K562 (cell line): ENCODE measurements around the gene NTRK2. TPM values are rescaled to one million over a fixed set of nuclear protein-coding genes. Genes with fewer than 3 reads are reported as not detected.

Experiments
- ATAC-seq: fragments of 200-7000 bp; cut with Tn5 transposase; 3 replicates; pipeline ENCODE4 v1.9.1; 2020; ENCODE audit warnings: moderate library complexity
- BruUV-seq: library from RNA; stranded (reverse); fragments of 400-500 nt; replicated peaks from 2 replicates; lab custom pipeline; 2021; lab: Mats Ljungman, UMichigan
- CTCF ChIA-PET: fragments of 300-600 bp; formaldehyde crosslinking; extraction: SDS; loops from one replicate; lab custom pipeline; 2021; ENCODE audit warnings: low intra/inter-chr PET ratio; lab: Yijun Ruan, JAX
- POLR2A ChIA-PET: fragments of 300-600, 350-650 bp; sonication (Branson Sonifier 250); formaldehyde crosslinking; extraction: SDS; loops from one replicate; lab custom pipeline; 2021; ENCODE audit warnings: antibody characterized with exemption, inconsistent platforms; lab: Yijun Ruan, JAX
- DNase-seq, 4 experiments: peaks; one replicate each; pipeline versions ENCODE4 v3.0.0 to v3.0.0-alpha.2; 2011 to 2018; ENCODE audit warnings: low spot score in 3 of 4, mixed read lengths in 3 of 4; ENCODE audit errors: extremely low read depth in 1 of 4
- FAIRE-seq: peaks from 2 replicates; lab custom pipeline; 2011; peaks lifted over from hg19 to GRCh38; lab: Jason Lieb, UNC
- H2AFZ ChIP-seq: 2 replicates; pipeline ENCODE4 v1.6.0; 2011; ENCODE audit warnings: low read depth, low read length, control low read depth, inconsistent platforms
- H3K27ac ChIP-seq: fragments of 200-600 bp; 3 replicates; pipeline ENCODE4 v1.8.0; 2011; ENCODE audit warnings: low read depth, mild to moderate bottlenecking, control low read depth, inconsistent platforms, low read length, moderate library complexity, mixed read lengths; ENCODE audit errors: extremely low read depth
- H3K27me3 ChIP-seq, 2 experiments: fragments of 300-600 bp in 1 of 2; 2 replicates in 1 of 2; 3 replicates in 1 of 2; pipeline versions ENCODE4 v1.6.0 to v1.8.0; 2011; ENCODE audit warnings: inconsistent platforms in 2 of 2, low read length in 2 of 2, mild to moderate bottlenecking in 1 of 2, mixed read lengths in 1 of 2, moderate library complexity in 1 of 2; ENCODE audit not compliant: control insufficient read depth in 2 of 2, insufficient read depth in 2 of 2
- H3K36me3 ChIP-seq: fragments of 300-600 bp; 3 replicates; pipeline ENCODE4 v1.8.0; 2011; ENCODE audit warnings: mild to moderate bottlenecking, low read length, inconsistent platforms; ENCODE audit not compliant: control insufficient read depth, insufficient read depth
- H3K4me1 ChIP-seq, 2 experiments: fragments of 200-600 bp in 1 of 2; replicated peaks in 1 of 2; 2 replicates in 1 of 2; 3 replicates in 1 of 2; pipeline versions ENCODE4 v1.5.1 to v1.8.0; 2011; ENCODE audit warnings: inconsistent platforms in 2 of 2, low read length in 2 of 2, mild to moderate bottlenecking in 1 of 2, mixed read lengths in 1 of 2, moderate library complexity in 1 of 2; ENCODE audit not compliant: control insufficient read depth in 2 of 2, insufficient read depth in 2 of 2
- H3K4me2 ChIP-seq: 2 replicates; pipeline ENCODE4 v1.6.1; 2011; ENCODE audit warnings: low read length, control low read depth, inconsistent platforms, mixed read lengths; ENCODE audit not compliant: insufficient read depth
- H3K4me3 ChIP-seq: fragments of 200-600 bp; sonication (generic), shearing (Covaris generic); 2 replicates; pipeline ENCODE4 v1.5.1; 2016; ENCODE audit warnings: control low read depth, inconsistent platforms
- H3K79me2 ChIP-seq: fragments of 200-600 bp; 3 replicates; pipeline ENCODE4 v1.8.0; 2011; ENCODE audit warnings: low read length, inconsistent platforms; ENCODE audit not compliant: control insufficient read depth, insufficient read depth
- H3K9ac ChIP-seq, 2 experiments: 2 replicates each; pipeline versions ENCODE4 v1.6.0 to v1.6.1; 2011; ENCODE audit warnings: low read depth in 2 of 2, low read length in 2 of 2, control low read depth in 1 of 2, inconsistent platforms in 1 of 2, mild to moderate bottlenecking in 1 of 2, mixed read lengths in 1 of 2; ENCODE audit not compliant: insufficient read depth in 1 of 2
- H3K9me1 ChIP-seq: one replicate; pipeline ENCODE4 v1.6.0; 2011; ENCODE audit warnings: inconsistent platforms, mild to moderate bottlenecking, low read length, moderate library complexity; ENCODE audit not compliant: control insufficient read depth, insufficient read depth
- H3K9me3 ChIP-seq: replicated peaks from 2 replicates; pipeline ENCODE4 v1.5.1; 2011; ENCODE audit warnings: low read depth, low read length, inconsistent platforms; ENCODE audit not compliant: control insufficient read depth, insufficient read depth
- H4K20me1 ChIP-seq: replicated peaks from 2 replicates; pipeline ENCODE4 v1.6.1; 2011; ENCODE audit warnings: low read length, inconsistent platforms, mixed read lengths; ENCODE audit not compliant: control insufficient read depth, insufficient read depth
- CEBPG ChIP-seq, 3 experiments: fragments of 200-800 bp in 1 of 3; sonication (Bioruptor generic) in 1 of 3; sonication (generic) in 1 of 3; formaldehyde crosslinking in 1 of 3; IDR thresholded peaks in 2 of 3; conservative IDR thresholded peaks in 1 of 3; 2 replicates each; pipeline versions ENCODE4 v1.6.1 to v1.8.0; 2016 to 2022; ENCODE audit warnings: missing compliant biosample characterization in 2 of 3, missing genetic modification characterization in 2 of 3, mild to moderate bottlenecking in 1 of 3, missing genetic modification reagents in 1 of 3
- NR2C2 ChIP-seq, 2 experiments: fragments of 200-800 bp in 1 of 2; sonication (Bioruptor generic) in 1 of 2; sonication (generic) in 1 of 2; formaldehyde crosslinking in 1 of 2; IDR thresholded peaks; 2 replicates each; pipeline versions ENCODE4 v1.6.1 to v1.8.0; 2016 to 2022; ENCODE audit warnings: mild to moderate bottlenecking in 1 of 2, missing compliant biosample characterization in 1 of 2, missing genetic modification characterization in 1 of 2, missing genetic modification reagents in 1 of 2
- SMARCE1 ChIP-seq: fragments of 450-650 bp; IDR thresholded peaks from 2 replicates; pipeline ENCODE4 v1.7.1; 2016; ENCODE audit warnings: mild to moderate bottlenecking
- ZBTB11 ChIP-seq, 3 experiments: fragments of 200-800 bp in 1 of 3; fragments of 250-450 bp in 1 of 3; fragments of 450-650 bp in 1 of 3; sonication (Bioruptor Pico) in 1 of 3; sonication (Bioruptor generic) in 1 of 3; formaldehyde crosslinking in 1 of 3; IDR thresholded peaks; 2 replicates each; pipeline versions ENCODE4 v1.6.1 to v1.8.0; 2016 to 2022; ENCODE audit warnings: mild to moderate bottlenecking in 2 of 3, missing genetic modification characterization in 2 of 3, missing compliant biosample characterization in 1 of 3, moderate library complexity in 1 of 3
- WGBS: fragments of 100-300 bp; shearing (Covaris generic); methylation state at CpG from one replicate; pipeline ENCODE4 v1.1.6; 2016; ENCODE audit warnings: low coverage, mixed read lengths; ENCODE audit not compliant: insufficient coverage; ENCODE audit errors: missing lambda C conversion rate; 5-methylcytosine and 5-hydroxymethylcytosine counted together
- in situ Hi-C: fragments of 300-500 bp; cut with MboI; formaldehyde crosslinking; loops from 4 replicates; pipeline ENCODE4 v1.15.0; 2018; ENCODE audit warnings: inconsistent platforms, mixed read lengths
- intact Hi-C: fragments of 100-400 bp; cut with micrococcal nuclease; formaldehyde crosslinking; loops from 2 replicates; pipeline ENCODE4 v1.14.2; 2022
- polyA plus RNA-seq, 8 experiments: library from polyadenylated mRNA; depleted of rRNA in 4 of 8; stranded (reverse) in 5 of 8; unstranded in 3 of 8; fragments of >200 nt; fragmentation: Nextera tagmentation in 2 of 8; fragmentation: Illumina TruSeq in 1 of 8; extraction: Ambion mirVana in 2 of 8; extraction: Trizol in 1 of 8; gene quantifications; 2 replicates each; pipeline versions ENCODE4 v1.2.1 to v1.2.3, GENCODE V29; 2011 to 2014; ENCODE audit warnings: inconsistent platforms in 1 of 8, missing spikeins in 1 of 8
- total RNA-seq, 7 experiments: library from RNA; depleted of rRNA in 6 of 7; stranded (reverse); fragments of >200 nt in 6 of 7; fragmentation: Illumina TruSeq in 2 of 7; extraction: Trizol in 2 of 7; gene quantifications; 2 replicates each; pipeline versions ENCODE4 v1.2.1 to v1.2.3, GENCODE V29; 2011 to 2021; ENCODE audit warnings: low replicate concordance in 1 of 7

NTRK2 gene
- total and polyA plus RNA-seq, 9 of the 15 experiments (the other 6 are each of a cell fraction or from before 2014, with no cell fraction given): not detected

GRCh38 chr9:84879631-84880030 is 210.1 kb downstream of the NTRK2 start (continued):
- TF ChIP-seq ZBTB11 (CRISPR knock-in tag; IDR thresholded peaks at IDR 0.05) (no peak), CEBPG (CRISPR knock-in tag; IDR thresholded peaks at IDR 0.05) (no peak), CEBPG (tag; conservative IDR thresholded peaks at IDR 0.05 in 1 of 2, IDR thresholded peaks at IDR 0.05 in 1 of 2) (no peak)
- TF ChIP-seq, all 486 proteins: peak for 0

GRCh38 chr9:84880835-84881234 is 211.3 kb downstream of the NTRK2 start:
- no peaks in the 10 kb centered on the region for H3K27me3 ChIP-seq
- no peaks in the 10 kb centered on the region for H3K9me1 ChIP-seq
- no peak for FAIRE-seq
- TF ChIP-seq SMARCE1: no peak
- no peak for TF ChIP-seq NR2C2 (CRISPR knock-in tag; IDR thresholded peaks at IDR 0.05)
- no peak for TF ChIP-seq NR2C2 (tag; IDR thresholded peaks at IDR 0.05)
- TF ChIP-seq, all 486 proteins: peak for 0
- Histone ChIP-seq H2AFZ (no peak overlapping the region), H3K27ac (no peak overlapping the region), H3K36me3 (no peaks in the 10 kb centered on the region), H3K4me3 (no peak overlapping the region), H3K79me2 (no peaks in the 10 kb centered on the region), H4K20me1 (no peaks in the 10 kb centered on the region), H3K4me2 (no peak overlapping the region), H3K4me1 (no peaks in the 10 kb centered on the region), H3K9ac (no peak overlapping the region), H3K9me3 (no peaks in the 10 kb centered on the region)
- in situ Hi-C loops: no loop called here
- BruUV-seq: no TSS peak
- POLR2A ChIA-PET: no interaction called here
- DNase-seq (no peak), ATAC-seq (no peak)
- intact Hi-C loops: no loop called here
- 0% methylated on average over 2 of the region's 2 CpGs for WGBS
- CTCF ChIA-PET: no interaction called here
